MCF 10A (cell line): Measurements from ENCODE around the gene KRT27. TPM values are rescaled to one million over a fixed set of nuclear protein-coding genes. Genes with fewer than 3 reads are reported as not detected.

Experiments
- BruUV-seq: library from RNA; stranded (reverse); fragments of 400-500 nt; replicated peaks from 2 replicates; lab custom pipeline; 2021; lab: Mats Ljungman, UMichigan
- CTCF ChIA-PET: fragments of 300-600 bp; sonication (Branson Sonifier 250); formaldehyde crosslinking; extraction: SDS; loops from one replicate; lab custom pipeline; 2021; ENCODE audit warnings: antibody characterized with exemption, inconsistent platforms; lab: Yijun Ruan, JAX
- POLR2A ChIA-PET: fragments of 300-600, 350-650 bp; sonication (Branson Sonifier 250); formaldehyde crosslinking; extraction: SDS; loops from one replicate; lab custom pipeline; 2020; ENCODE audit warnings: antibody characterized with exemption, inconsistent platforms; lab: Yijun Ruan, JAX
- DNase-seq: peaks from one replicate; pipeline ENCODE4 v3.0.0-alpha.2; 2018; ENCODE audit not compliant: unreplicated experiment
- H3K27ac Mint-ChIP-seq: one replicate; pipeline ENCODE4 v1.8.0; 2022; ENCODE audit warnings: mild to moderate bottlenecking, low read depth, mixed read lengths; ENCODE audit not compliant: unreplicated experiment
- H3K27me3 Mint-ChIP-seq: one replicate; pipeline ENCODE4 v1.8.0; 2022; ENCODE audit warnings: mixed read lengths; ENCODE audit not compliant: insufficient read depth, unreplicated experiment
- H3K36me3 Mint-ChIP-seq: one replicate; pipeline ENCODE4 v1.8.0; 2022; ENCODE audit warnings: mild to moderate bottlenecking, moderate library complexity, mixed read lengths; ENCODE audit not compliant: insufficient read depth, unreplicated experiment
- H3K4me1 Mint-ChIP-seq: one replicate; pipeline ENCODE4 v1.8.0; 2022; ENCODE audit warnings: mixed read lengths; ENCODE audit not compliant: insufficient read depth, unreplicated experiment
- H3K4me3 Mint-ChIP-seq: one replicate; pipeline ENCODE4 v1.8.0; 2022; ENCODE audit warnings: mild to moderate bottlenecking, moderate library complexity, mixed read lengths; ENCODE audit not compliant: unreplicated experiment
- H3K9me3 Mint-ChIP-seq: one replicate; pipeline ENCODE4 v1.8.0; 2022; ENCODE audit warnings: mixed read lengths; ENCODE audit not compliant: unreplicated experiment
- CTCF ChIP-seq: fragments of 200-600 bp; IDR thresholded peaks from one replicate; pipeline ENCODE4 v1.8.0; 2022; ENCODE audit warnings: antibody characterized with exemption, mild to moderate bottlenecking; ENCODE audit not compliant: unreplicated experiment
- intact Hi-C: fragments of 100-400 bp; cut with micrococcal nuclease; formaldehyde crosslinking; loops from 2 replicates; pipeline ENCODE4 v1.14.1; 2022
- total RNA-seq: library from RNA; stranded (reverse); gene quantifications from 2 replicates; pipeline ENCODE4 v1.2.3, GENCODE V29; 2022

Gene KRT27
- total RNA-seq, 1 experiment from 2014 or later: not detected

GRCh38 chr17:40727447-40728231 is 54.7 kb downstream of the KRT27 start:
- H3K4me1 Mint-ChIP-seq: no peaks in the 10 kb centered on the region
- peak; percentile 69 for DNase-seq
- H3K4me3 Mint-ChIP-seq: no peak overlapping the region
- H3K27me3 Mint-ChIP-seq: peaks cover 22% of the 10 kb centered on the region
- intact Hi-C loops: loop anchor here (1.0 kb wide), 1 partner anchor 107 kb away; no protein-coding TSS in a partner anchor
- no peaks in the 10 kb centered on the region for H3K36me3 Mint-ChIP-seq
- H3K9me3 Mint-ChIP-seq: peaks cover 8% of the 10 kb centered on the region
- CTCF ChIA-PET: interaction anchor here (0.7 to 1.0 kb wide), 4 partner anchors 34 to 968 kb away, joined by 3 to 6 read pairs (median 4); no protein-coding TSS in a partner anchor
- no TSS peak for BruUV-seq
- POLR2A ChIA-PET: interaction anchor here (0.6 to 1.1 kb wide), 3 partner anchors 30 to 1793 kb away, joined by 3 to 4 read pairs (median 4); no protein-coding TSS in a partner anchor
- TF ChIP-seq CTCF: no peak
- H3K27ac Mint-ChIP-seq: no peak overlapping the region

GRCh38 chr17:40726919-40727318 is 55.4 kb downstream of the KRT27 start:
- CTCF ChIA-PET: interaction anchor here (0.8 kb wide), 1 partner anchor 939 kb away, joined by 6 read pairs; no protein-coding TSS in a partner anchor
- intact Hi-C loops: loop anchor here (1.0 kb wide), 1 partner anchor 107 kb away; no protein-coding TSS in a partner anchor
- Mint-ChIP-seq H3K27ac (no peak overlapping the region), H3K27me3 (peaks cover 22% of the 10 kb centered on the region), H3K36me3 (no peaks in the 10 kb centered on the region), H3K9me3 (peaks cover 8% of the 10 kb centered on the region), H3K4me1 (no peaks in the 10 kb centered on the region), H3K4me3 (no peak overlapping the region)
- POLR2A ChIA-PET: interaction anchor here (0.8 to 1.1 kb wide), 2 partner anchors 30 to 48 kb away, joined by 4 read pairs; no protein-coding TSS in a partner anchor
- DNase-seq: peak; percentile 30
- TF ChIP-seq CTCF: peak; percentile 42
- no TSS peak for BruUV-seq

Other genes starting within 250 kb of the KRT27 start
- gene CCR7, start 217.1 kb downstream of the KRT27 start, total RNA-seq: not detected in 2 replicates
- 120 and 128 TPM in 2 replicates for gene SMARCE1, start 134.7 kb downstream of the KRT27 start, total RNA-seq
- gene KRT222, start 117.4 kb downstream of the KRT27 start, total RNA-seq: 0.37 and 0.49 TPM in 2 replicates
- gene KRT24, start 78.8 kb downstream of the KRT27 start, total RNA-seq: not detected in 2 replicates
- not detected in 2 replicates for gene KRT25, start 27.2 kb downstream of the KRT27 start, total RNA-seq
- gene KRT26, start 10.3 kb downstream of the KRT27 start, total RNA-seq: not detected in 2 replicates
- gene KRT28, start 17.4 kb upstream of the KRT27 start, total RNA-seq: not detected in 2 replicates
- gene KRT10, start 40.1 kb upstream of the KRT27 start, total RNA-seq: 95.5 and 116 TPM in 2 replicates
- gene KRT12, start 84.7 kb upstream of the KRT27 start, total RNA-seq: not detected in 2 replicates
- gene KRT20, start 102.7 kb upstream of the KRT27 start, total RNA-seq: not detected in 2 replicates
- not detected in 2 replicates for gene KRT23, start 155.1 kb upstream of the KRT27 start, total RNA-seq
- gene KRT39, start 184.4 kb upstream of the KRT27 start, total RNA-seq: not detected in 2 replicates
- gene KRT40, start 201.8 kb upstream of the KRT27 start, total RNA-seq: not detected in 2 replicates
- not detected in 2 replicates for gene KRTAP3-3, start 211.6 kb upstream of the KRT27 start, total RNA-seq
- gene KRTAP3-2, start 217.4 kb upstream of the KRT27 start, total RNA-seq: not detected in 2 replicates
- gene KRTAP3-1, start 226.6 kb upstream of the KRT27 start, total RNA-seq: not detected in 2 replicates
- not detected in 2 replicates for gene KRTAP1-5, start 244.7 kb upstream of the KRT27 start, total RNA-seq
- not detected in 2 replicates for gene KRTAP1-4, start 247.6 kb upstream of the KRT27 start, total RNA-seq